ENCODE data around the gene BMPR2. TPM values are rescaled to one million over a fixed set of nuclear protein-coding genes. Genes with fewer than 3 reads are reported as not detected.

The BMPR2 gene
- total RNA-seq, 3 donors from 2014 or later: 48.8 to 70.4 (median 63.2) TPM

- no peak for DNase-seq (ENCODE audit: low spot score in 2 of 2)
- Histone ChIP-seq H3K27ac (no peak overlapping the region), H3K27me3 (no peaks in the 10 kb centered on the region), H3K4me3 (no peak overlapping the region), H3K9me3 (no peaks in the 10 kb centered on the region), H3K4me1 (no peaks in the 10 kb centered on the region), H3K36me3 (no peaks in the 10 kb centered on the region)
- intact Hi-C loops (cut with DNase I; ENCODE audit: low total_unique reads): no loop called here
- no peak for TF ChIP-seq POLR2A (IDR thresholded peaks at IDR 0.05)
- no peak for TF ChIP-seq POLR2AphosphoS5 (IDR thresholded peaks at IDR 0.05)
- no peak for TF ChIP-seq CTCF (IDR thresholded peaks at IDR 0.05)
These were observed 232.2 kb downstream of the BMPR2 start for GRCh38 chr2:202608142-202608852.

- H3K9me3 ChIP-seq: no peaks in the 10 kb centered on the region
- no peak for DNase-seq (ENCODE audit: low spot score in 2 of 2)
- H3K27me3 ChIP-seq: no peaks in the 10 kb centered on the region
- no peaks in the 10 kb centered on the region for H3K4me1 ChIP-seq
- no peak overlapping the region for H3K27ac ChIP-seq
- no peak overlapping the region for H3K4me3 ChIP-seq
- intact Hi-C loops (cut with DNase I; ENCODE audit: low total_unique reads): no loop called here
- H3K36me3 ChIP-seq: no peaks in the 10 kb centered on the region
- TF ChIP-seq POLR2A (IDR thresholded peaks at IDR 0.05) (no peak), POLR2AphosphoS5 (IDR thresholded peaks at IDR 0.05) (no peak), CTCF (IDR thresholded peaks at IDR 0.05) (no peak)
These were observed 233.4 kb downstream of the BMPR2 start for GRCh38 chr2:202609381-202610145.

GRCh38 chr2:202610380-202610779 is 234.3 kb downstream of the BMPR2 start:
- Histone ChIP-seq H3K4me3 (no peak overlapping the region), H3K27ac (no peak overlapping the region), H3K27me3 (no peaks in the 10 kb centered on the region), H3K4me1 (no peaks in the 10 kb centered on the region), H3K36me3 (no peaks in the 10 kb centered on the region), H3K9me3 (no peaks in the 10 kb centered on the region)
- DNase-seq (ENCODE audit: low spot score in 2 of 2): no peak
- TF ChIP-seq CTCF (IDR thresholded peaks at IDR 0.05) (no peak), POLR2AphosphoS5 (IDR thresholded peaks at IDR 0.05) (no peak), POLR2A (IDR thresholded peaks at IDR 0.05) (no peak)
- intact Hi-C loops (cut with DNase I; ENCODE audit: low total_unique reads): no loop called here

GRCh38 chr2:202612145-202612544 is 236.0 kb downstream of the BMPR2 start:
- no peaks in the 10 kb centered on the region for H3K4me1 ChIP-seq
- no peak for DNase-seq (ENCODE audit: low spot score in 2 of 2)
- intact Hi-C loops (cut with DNase I; ENCODE audit: low total_unique reads): no loop called here
- no peak for TF ChIP-seq POLR2A (IDR thresholded peaks at IDR 0.05)
- no peak for TF ChIP-seq CTCF (IDR thresholded peaks at IDR 0.05)
- TF ChIP-seq POLR2AphosphoS5 (IDR thresholded peaks at IDR 0.05): no peak
- no peaks in the 10 kb centered on the region for H3K9me3 ChIP-seq
- H3K36me3 ChIP-seq: no peaks in the 10 kb centered on the region
- no peaks in the 10 kb centered on the region for H3K27me3 ChIP-seq
- H3K4me3 ChIP-seq: no peak overlapping the region
- no peak overlapping the region for H3K27ac ChIP-seq

GRCh38 chr2:202613479-202613878 is 237.4 kb downstream of the BMPR2 start:
- Histone ChIP-seq H3K36me3 (no peaks in the 10 kb centered on the region), H3K4me3 (no peak overlapping the region), H3K27ac (no peak overlapping the region), H3K9me3 (no peaks in the 10 kb centered on the region), H3K4me1 (no peaks in the 10 kb centered on the region), H3K27me3 (no peaks in the 10 kb centered on the region)
- intact Hi-C loops (cut with DNase I; ENCODE audit: low total_unique reads): no loop called here
- DNase-seq (ENCODE audit: low spot score in 2 of 2): no peak
- TF ChIP-seq POLR2A (IDR thresholded peaks at IDR 0.05) (no peak), CTCF (IDR thresholded peaks at IDR 0.05) (no peak), POLR2AphosphoS5 (IDR thresholded peaks at IDR 0.05) (no peak)

All from breast epithelium (tissue), 4 donors.